Inflammatory macrophage treated with lipopolysaccharide for 1 hour (primary cell): ENCODE data around the gene ERCC4.

Source experiments
- DNase-seq, 2 donors: peaks; one replicate each; pipeline ENCODE4 v3.0.0-alpha.2; 2020 to 2022

Gene ERCC4

DNA sequence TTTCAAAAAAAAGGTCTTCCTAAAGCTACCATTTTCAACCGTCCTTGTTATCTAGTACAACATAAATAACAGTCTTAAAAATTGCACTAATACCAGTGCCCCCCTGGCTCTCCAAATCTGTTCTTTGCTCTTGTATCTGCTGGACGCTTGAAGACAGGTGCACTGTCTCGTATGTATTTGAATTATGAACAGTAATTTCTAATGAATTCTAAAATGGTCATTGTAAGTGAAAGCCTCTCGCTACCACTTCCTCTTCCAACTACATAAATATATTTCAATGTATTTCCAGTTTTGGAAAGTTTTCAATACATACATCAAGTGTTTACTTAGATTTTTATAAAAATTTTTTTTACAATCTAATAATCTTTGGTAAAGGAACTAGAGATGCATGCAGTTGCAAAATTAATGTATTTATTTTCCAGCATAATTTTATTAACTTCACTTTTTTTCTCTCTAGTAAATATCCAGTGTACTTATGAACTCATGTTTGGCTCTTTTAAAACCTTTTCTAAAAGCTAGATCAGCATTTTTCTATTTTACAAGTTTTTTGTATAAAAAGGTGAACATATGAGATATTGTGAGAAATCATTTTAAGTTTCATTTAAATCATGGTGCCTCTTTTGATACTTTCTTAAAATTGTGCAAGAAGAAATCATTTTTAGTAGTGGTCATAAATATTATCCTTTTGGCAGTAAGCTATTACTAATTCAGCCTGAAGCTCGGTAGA is 31.0 kb downstream of the ERCC4 start:
- no peak for DNase-seq

DNA sequence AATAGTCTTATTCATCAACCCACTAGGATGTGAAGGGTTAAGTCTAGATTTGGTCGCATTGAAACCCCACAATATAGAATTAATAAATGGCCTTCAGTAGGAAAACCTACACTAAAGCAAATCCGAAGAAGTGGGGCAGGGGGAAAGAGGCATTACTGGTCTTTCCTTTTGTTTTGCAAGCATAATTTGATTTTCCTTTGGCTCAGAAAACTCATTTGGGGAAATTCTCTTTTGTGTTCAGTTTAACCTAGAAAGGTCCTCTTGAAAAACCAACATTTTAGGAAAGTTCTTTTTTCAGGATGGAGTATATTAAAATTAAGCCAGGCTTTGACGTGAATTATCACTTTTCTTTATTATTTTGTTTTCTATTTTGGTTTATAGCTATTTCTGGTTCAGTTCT is 31.7 kb downstream of the ERCC4 start:
- DNase-seq, result no peak

DNA sequence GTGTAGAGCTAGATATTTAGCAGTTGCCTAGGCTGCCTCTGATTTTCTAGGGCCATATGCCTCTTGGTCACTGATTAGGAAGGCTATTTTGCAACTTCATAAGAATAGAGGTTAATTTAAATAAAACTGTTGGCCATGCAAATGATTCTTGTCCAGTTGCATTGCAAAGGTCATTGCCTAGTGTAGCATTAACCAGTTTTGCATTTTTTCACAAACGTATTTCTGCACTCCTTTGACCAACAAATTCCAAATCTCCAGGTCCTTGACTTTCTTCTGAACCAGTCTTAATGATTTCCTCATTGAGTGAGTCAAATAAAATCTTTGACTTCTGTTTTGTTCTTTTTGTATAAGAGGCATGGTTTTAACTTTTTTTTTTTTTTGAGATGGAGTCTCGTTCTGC is 33.5 kb downstream of the ERCC4 start:
- no peak for DNase-seq

DNA sequence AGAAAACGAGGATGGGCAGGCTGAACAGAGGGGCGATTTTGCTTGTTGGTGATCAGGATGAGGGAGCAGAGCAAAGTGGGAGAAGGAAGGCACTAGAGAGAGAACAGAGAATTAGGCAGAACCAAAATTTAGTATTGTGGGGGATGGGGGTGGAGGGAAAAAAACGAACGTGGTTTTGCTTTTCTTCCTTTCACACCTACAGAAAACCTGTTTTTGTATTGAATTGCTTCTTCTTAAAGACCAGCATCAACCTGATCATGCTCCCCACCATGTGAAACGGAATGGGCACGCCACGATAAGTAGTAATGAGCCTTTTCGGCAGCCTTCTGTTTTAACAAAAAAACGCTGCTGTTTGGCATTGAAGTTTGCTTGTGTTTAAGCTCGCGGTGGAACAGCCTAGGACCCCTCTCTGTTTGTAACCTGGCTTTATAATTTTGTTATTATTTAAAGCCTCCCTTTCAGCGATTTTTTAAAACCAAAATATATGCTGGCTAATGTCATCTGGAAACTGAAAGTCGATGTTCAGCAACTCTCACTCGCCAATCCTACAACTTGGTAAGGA is 36.8 kb downstream of the ERCC4 start:
- no peak for DNase-seq

GRCh38 chr16:13957197-13958078 is 37.5 kb downstream of the ERCC4 start:
- DNase-seq, result peak; percentile 90 to 99

GRCh38 chr16:13958474-13958873 is 38.5 kb downstream of the ERCC4 start:
- DNase-seq, result peak in 1 of 2 donors; percentile 29

DNA sequence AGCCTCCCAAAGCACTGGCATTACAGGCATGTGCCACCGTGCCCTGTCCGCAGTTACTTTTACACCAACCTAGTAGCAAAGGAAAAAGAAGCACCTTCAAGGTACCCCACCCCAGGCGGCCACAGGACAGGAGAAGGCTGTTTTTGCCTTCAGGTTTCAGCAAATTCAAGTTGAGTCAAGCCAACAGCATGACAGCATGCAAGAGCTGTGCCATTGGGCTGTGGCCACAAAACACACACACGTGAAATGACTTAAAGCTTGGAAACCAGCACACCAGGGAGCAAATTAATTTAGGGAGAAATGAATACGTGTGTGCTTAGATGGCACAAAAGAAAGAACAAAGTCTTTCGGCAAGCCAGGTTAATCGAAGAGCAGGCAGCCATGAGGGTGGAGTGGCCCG is 39.7 kb downstream of the ERCC4 start:
- DNase-seq, result no peak

DNA sequence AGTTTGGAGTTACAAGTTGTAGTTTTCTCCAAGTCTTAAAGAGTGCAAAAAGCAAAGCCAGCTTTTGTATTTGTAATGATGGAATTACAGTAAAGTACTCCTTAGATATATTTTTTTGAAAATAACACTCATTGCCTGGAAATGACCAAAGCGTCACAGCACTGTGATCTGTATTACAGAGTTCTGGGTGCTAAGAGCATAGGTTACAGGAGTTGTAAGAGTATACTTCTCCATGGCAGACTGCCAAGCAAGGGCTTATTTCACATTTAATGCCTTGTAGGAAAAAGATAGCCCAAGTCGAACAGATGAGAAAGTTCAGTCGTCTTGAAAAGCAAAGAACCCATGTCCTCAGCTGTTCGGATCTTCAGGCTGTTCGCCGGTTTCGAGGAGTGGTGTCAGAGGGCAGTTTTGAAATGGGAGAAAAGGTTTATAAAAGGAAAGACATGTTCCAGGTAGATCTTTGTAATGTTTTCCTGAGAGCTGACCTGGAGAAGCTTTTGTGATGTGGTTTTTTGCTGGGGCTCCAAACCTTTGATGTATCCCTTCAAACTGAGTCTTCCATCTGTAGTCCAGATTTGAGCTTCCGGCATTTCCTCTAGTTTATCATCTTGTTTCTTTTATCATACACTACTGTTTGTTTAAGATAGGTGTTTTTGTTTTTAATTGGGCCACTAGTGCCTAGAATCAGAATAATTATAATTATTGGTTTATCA is 41.3 kb downstream of the ERCC4 start:
- no peak for DNase-seq

GRCh38 chr16:13962232-13962631 is 42.3 kb downstream of the ERCC4 start:
- DNase-seq, result no peak

DNA sequence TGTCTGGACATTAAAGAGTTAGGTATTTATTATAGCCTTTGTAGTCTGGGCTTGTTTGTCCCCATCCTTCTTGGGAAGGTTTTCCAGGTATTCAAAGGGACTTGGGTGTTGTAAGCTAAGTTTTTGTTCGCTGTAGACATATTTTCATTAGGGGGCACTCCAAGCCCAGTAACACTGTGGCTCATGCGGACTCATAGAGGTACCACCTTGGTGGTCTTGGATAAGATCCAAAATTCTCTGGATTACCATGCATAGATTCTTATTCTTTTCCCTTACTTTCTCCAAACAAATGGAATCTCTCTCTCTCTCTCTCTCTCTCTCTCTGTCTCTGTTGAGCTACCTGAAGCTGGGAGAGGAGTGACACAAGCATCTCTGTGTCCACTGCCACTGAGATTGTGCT is 48.9 kb downstream of the ERCC4 start:
- DNase-seq, result no peak

- DNase-seq, result no peak
Observed at GRCh38 chr16:13969711-13970110, 49.8 kb downstream of the ERCC4 start.

DNA sequence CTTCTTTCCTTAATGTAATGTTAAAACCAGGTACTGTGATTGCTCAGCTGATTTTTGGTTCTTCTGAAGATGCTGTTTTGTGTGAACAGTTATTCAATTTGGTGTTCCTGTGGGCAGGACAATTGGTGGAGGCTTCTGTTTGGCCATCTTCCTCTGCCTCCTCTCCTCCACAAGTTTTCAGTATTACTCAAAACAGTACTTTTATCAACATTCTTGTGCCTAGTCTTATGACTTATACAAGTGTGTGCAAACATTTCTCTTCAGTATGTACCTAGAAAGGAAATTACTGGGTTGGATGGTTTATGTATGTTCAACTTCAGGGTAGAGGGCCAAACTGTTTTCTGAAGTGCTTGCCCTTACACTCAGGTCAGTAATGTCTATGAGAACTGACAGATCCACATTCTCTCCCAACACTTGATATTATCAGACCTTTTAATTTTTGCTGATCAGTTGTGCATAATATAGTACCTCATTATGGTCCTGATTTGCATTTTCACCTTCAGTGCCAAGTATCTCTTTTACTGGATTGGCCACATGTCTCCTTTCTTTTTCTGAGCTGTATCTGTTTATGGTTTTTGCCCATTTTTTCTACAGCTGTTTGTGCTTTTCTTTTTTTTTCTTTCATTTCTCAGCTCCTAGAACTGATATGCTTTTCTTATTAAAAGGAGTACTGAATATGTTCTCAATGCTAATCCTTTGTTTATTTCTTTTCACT is 50.9 kb downstream of the ERCC4 start:
- peak in 1 of 2 donors; percentile 46 for DNase-seq

DNA sequence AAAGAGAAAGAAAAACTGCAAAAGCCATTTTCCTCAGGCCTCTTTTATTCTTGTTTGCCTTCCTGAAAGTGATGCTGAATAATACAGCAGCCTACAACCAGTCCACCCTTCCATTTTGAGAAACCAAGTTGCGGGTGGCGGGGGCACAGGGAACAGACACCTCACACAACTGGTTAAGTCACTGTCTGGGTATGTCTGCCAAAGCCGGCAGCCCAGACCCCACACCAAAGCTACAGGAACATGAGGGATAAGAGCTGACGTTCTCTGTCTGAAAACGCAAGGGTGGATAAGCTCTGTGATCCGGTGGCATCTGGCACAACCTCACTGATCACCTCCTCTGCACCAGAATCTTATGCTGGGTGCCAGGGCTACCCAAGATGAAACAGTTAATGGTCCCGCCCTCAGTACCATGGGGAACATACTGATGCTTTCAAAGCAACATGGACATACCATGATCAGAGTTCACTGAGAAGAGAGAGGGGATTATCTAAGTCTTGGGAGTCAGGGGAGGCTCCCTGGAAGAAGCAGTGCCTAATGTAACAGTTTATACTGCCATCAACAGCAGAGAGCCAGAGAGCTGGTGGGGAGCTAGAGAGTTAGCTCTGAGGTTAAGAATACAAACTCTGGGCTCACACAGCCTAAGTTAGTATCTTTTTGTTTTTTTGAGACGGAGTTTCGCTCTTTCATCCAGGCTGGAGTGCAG is 53.5 kb downstream of the ERCC4 start:
- no peak for DNase-seq

DNA sequence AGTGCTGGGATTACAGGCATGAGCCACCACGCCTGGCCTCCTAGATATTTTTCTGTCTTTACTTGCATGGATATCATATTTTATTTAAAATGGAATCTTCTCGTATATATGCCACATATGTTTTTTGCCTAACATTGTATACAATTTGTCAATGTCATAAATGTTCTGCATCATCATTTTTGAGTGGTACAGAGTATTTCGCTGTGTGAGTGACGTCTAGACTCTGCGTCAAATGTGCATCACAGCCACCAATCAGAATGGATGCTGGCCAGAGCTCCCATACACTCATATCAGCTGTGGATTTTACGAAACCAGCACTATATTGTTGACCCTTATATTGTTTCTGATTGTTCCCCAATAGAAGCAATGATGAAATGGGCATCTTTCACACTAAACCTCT is 57.2 kb downstream of the ERCC4 start:
- DNase-seq, result no peak

DNA sequence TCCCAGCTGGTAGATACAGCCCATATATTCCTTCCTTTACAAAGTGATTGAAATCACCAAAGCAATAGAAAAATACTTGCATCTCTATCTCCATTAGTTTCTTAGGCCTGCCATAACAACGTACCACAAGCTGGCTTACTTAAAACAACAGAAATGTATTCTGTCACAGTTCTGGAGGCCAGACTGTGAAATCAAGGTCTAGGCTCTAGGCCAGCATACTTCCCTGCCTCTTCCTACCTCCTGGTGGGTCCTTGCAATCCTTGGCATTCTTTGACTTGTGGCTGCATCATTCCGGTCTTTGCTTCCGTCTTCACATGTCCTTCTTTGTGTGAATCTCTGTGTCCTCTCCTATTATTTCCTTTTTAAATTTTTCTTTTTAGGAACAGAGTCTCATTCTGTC is 62.5 kb downstream of the ERCC4 start:
- no peak for DNase-seq

DNA sequence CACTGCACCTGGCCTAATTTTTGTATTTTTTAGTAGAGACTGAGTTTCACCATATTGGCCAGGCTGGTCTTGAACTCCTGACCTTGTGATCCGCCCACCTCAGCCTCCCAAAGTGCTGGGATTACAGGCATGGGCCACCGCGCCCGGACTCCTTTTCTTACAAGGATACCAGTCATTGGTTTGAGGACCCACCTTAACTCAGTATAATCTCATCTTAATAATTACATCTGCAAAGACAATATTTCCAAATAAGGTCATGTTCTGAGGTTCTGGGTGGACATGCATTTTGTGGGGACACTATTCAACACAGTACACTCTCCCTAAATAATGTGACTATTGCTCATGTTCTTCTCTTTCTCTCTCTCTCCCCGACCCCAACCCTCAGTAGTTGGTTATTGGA is 63.7 kb downstream of the ERCC4 start:
- no peak for DNase-seq

GRCh38 chr16:13984794-13985193 is 64.8 kb downstream of the ERCC4 start:
- DNase-seq, result no peak

GRCh38 chr16:13988038-13988437 is 68.1 kb downstream of the ERCC4 start:
- DNase-seq, result no peak

GRCh38 chr16:13992322-13992721 is 72.4 kb downstream of the ERCC4 start:
- no peak for DNase-seq

DNA sequence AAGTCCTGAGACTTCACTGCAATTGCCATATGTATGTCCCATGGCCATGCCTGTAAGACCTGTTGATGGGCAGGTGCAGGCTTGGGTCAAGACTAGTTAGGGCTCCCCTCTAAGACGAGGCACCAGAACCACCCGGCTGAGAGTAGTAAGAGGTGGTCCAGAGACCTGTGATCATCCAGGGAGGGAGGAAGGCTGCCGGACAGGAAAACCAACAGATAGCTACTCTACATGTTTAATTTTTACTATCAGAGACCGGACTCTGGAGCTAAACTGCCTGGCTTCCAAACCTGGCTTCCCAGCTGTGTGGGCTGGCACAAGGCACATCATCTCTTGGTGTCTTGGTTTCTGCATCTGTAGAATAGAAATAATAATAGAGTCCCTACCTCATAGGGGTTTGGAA is 73.0 kb downstream of the ERCC4 start:
- DNase-seq, result no peak

- DNase-seq, result no peak
Observed at GRCh38 chr16:13994239-13995106, 74.5 kb downstream of the ERCC4 start.
